C4-2B (cell line): Measurements from ENCODE around the gene ZC3H7A.

ENCODE experiments used
- ZFX ChIP-seq: fragments of 450-650 bp; IDR thresholded peaks from 2 replicates; pipeline ENCODE4 v1.6.1; 2017
- TF ChIP-seq, protein P1 (sequence below): fragments of 450-650 bp; conservative IDR thresholded peaks from 2 replicates; pipeline ENCODE4 v1.5.1; 2017; ENCODE audit warnings: mild to moderate bottlenecking

DNA sequence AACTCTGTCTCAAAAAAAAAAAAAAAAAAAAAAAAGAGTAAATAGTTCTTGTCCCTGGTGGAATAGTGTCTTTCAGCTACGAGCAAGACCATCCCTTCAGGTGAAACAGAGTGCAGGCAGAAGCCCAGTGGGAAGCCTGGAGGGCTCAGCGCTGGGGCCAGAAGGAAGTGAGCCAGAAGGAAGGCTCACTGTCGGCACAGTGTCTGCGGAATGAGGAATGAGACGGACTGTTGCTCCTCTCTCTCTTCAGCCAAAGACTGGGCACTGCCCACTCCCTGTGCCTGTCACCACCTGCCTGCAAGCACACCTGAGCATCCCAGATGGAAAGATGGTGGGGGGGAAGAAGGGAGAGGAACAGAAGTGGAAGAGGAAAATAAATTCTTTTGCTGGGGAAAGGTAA is 46.8 kb upstream of the ZC3H7A start:
- TF ChIP-seq, protein P1, sequence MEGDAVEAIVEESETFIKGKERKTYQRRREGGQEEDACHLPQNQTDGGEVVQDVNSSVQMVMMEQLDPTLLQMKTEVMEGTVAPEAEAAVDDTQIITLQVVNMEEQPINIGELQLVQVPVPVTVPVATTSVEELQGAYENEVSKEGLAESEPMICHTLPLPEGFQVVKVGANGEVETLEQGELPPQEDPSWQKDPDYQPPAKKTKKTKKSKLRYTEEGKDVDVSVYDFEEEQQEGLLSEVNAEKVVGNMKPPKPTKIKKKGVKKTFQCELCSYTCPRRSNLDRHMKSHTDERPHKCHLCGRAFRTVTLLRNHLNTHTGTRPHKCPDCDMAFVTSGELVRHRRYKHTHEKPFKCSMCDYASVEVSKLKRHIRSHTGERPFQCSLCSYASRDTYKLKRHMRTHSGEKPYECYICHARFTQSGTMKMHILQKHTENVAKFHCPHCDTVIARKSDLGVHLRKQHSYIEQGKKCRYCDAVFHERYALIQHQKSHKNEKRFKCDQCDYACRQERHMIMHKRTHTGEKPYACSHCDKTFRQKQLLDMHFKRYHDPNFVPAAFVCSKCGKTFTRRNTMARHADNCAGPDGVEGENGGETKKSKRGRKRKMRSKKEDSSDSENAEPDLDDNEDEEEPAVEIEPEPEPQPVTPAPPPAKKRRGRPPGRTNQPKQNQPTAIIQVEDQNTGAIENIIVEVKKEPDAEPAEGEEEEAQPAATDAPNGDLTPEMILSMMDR: no peak
- no peak for TF ChIP-seq ZFX
